Mesenchymal stem cell (in vitro differentiated cells and primary cell): ENCODE data around the gene KIAA0232.

Experiments
- DNase-seq: peaks from one replicate; pipeline ENCODE4 v3.0.0-alpha.2; 2013
- H2AFZ ChIP-seq: one replicate; pipeline ENCODE4 v1.6.1; 2013; ENCODE audit warnings: low read depth, mild to moderate bottlenecking, control low read depth, inconsistent platforms, low read length, moderate library complexity
- H2AK5ac ChIP-seq: 2 replicates; pipeline ENCODE4 v1.6.1; 2013; ENCODE audit warnings: low read length, moderate library complexity, mild to moderate bottlenecking, inconsistent platforms; ENCODE audit not compliant: severe bottlenecking
- H2BK120ac ChIP-seq: one replicate; pipeline ENCODE4 v1.6.1; 2013; ENCODE audit warnings: low read depth, mild to moderate bottlenecking, inconsistent platforms, low read length, moderate library complexity
- H2BK12ac ChIP-seq, 2 experiments: one replicate each; pipeline ENCODE4 v1.6.1; 2013; ENCODE audit warnings: inconsistent platforms in 2 of 2, low read length in 2 of 2, mild to moderate bottlenecking in 2 of 2, moderate library complexity in 2 of 2, control low read depth in 1 of 2
- H2BK15ac ChIP-seq: one replicate; pipeline ENCODE4 v1.6.1; 2013; ENCODE audit warnings: mild to moderate bottlenecking, low read depth, inconsistent platforms; ENCODE audit not compliant: poor library complexity, severe bottlenecking
- H2BK5ac ChIP-seq: 2 replicates; pipeline ENCODE4 v1.6.1; 2013; ENCODE audit warnings: low read depth, mild to moderate bottlenecking, low read length, control low read depth, inconsistent platforms; ENCODE audit not compliant: poor library complexity, severe bottlenecking
- H3K14ac ChIP-seq, 2 experiments: one replicate each; pipeline ENCODE4 v1.6.1; 2013; ENCODE audit warnings: inconsistent platforms in 2 of 2, low read length in 2 of 2, control low read depth in 1 of 2, mild to moderate bottlenecking in 1 of 2, moderate library complexity in 1 of 2
- H3K18ac ChIP-seq, 2 experiments: one replicate each; pipeline ENCODE4 v1.6.1; 2013; ENCODE audit warnings: inconsistent platforms in 2 of 2, low read length in 2 of 2, control low read depth in 1 of 2, low read depth in 1 of 2, mild to moderate bottlenecking in 1 of 2
- H3K23ac ChIP-seq, 2 experiments: one replicate each; pipeline ENCODE4 v1.6.1; 2013; ENCODE audit warnings: inconsistent platforms in 2 of 2, low read length in 2 of 2, mild to moderate bottlenecking in 2 of 2, moderate library complexity in 2 of 2, control low read depth in 1 of 2
- H3K27ac ChIP-seq: 2 replicates; pipeline ENCODE4 v1.5.1; 2013; ENCODE audit warnings: mild to moderate bottlenecking, moderate library complexity, low read length, control low read depth, inconsistent platforms; ENCODE audit not compliant: poor library complexity, severe bottlenecking
- H3K27me3 ChIP-seq, 2 experiments: 2 replicates each; pipeline versions ENCODE4 v1.6.1 to v1.7.0; 2013; ENCODE audit warnings: low read length in 2 of 2, mild to moderate bottlenecking in 2 of 2, moderate library complexity in 2 of 2, control low read depth in 1 of 2, inconsistent platforms in 1 of 2; ENCODE audit not compliant: control insufficient read depth in 1 of 2, insufficient read depth in 1 of 2
- H3K36me3 ChIP-seq, 2 experiments: 2 replicates each; pipeline versions ENCODE4 v1.6.1 to v1.7.0; 2013; ENCODE audit warnings: low read length in 2 of 2, control low read depth in 1 of 2, inconsistent platforms in 1 of 2, low read depth in 1 of 2, mild to moderate bottlenecking in 1 of 2; ENCODE audit not compliant: insufficient read depth in 2 of 2, control insufficient read depth in 1 of 2
- H3K4ac ChIP-seq, 2 experiments: one replicate each; pipeline ENCODE4 v1.6.1; 2013; ENCODE audit warnings: inconsistent platforms in 2 of 2, low read length in 2 of 2, mild to moderate bottlenecking in 2 of 2, moderate library complexity in 2 of 2, control low read depth in 1 of 2, low read depth in 1 of 2
- H3K4me1 ChIP-seq: 2 replicates; pipeline ENCODE4 v1.6.1; 2013; ENCODE audit warnings: low read depth, low read length, control low read depth; ENCODE audit not compliant: control insufficient read depth, insufficient read depth
- H3K4me2 ChIP-seq: 2 replicates; pipeline ENCODE4 v1.6.1; 2013; ENCODE audit warnings: low read length, mild to moderate bottlenecking, inconsistent platforms; ENCODE audit not compliant: poor library complexity, severe bottlenecking
- H3K4me3 ChIP-seq, 2 experiments: 2 replicates each; pipeline versions ENCODE4 v1.5.1 to v1.7.0; 2013; ENCODE audit warnings: low read length in 2 of 2, mild to moderate bottlenecking in 2 of 2, control low read depth in 1 of 2, low read depth in 1 of 2; ENCODE audit not compliant: insufficient read depth in 1 of 2
- H3K79me1 ChIP-seq: replicated peaks from 2 replicates; pipeline ENCODE4 v1.6.1; 2013; ENCODE audit warnings: mild to moderate bottlenecking, control low read depth, low read length, inconsistent platforms; ENCODE audit not compliant: poor library complexity, severe bottlenecking
- H3K9ac ChIP-seq: 2 replicates; pipeline ENCODE4 v1.7.0; 2013; ENCODE audit warnings: mild to moderate bottlenecking, low read length, moderate library complexity
- H3K9me3 ChIP-seq: 2 replicates; pipeline ENCODE4 v1.7.0; 2013; ENCODE audit warnings: mild to moderate bottlenecking, low read length; ENCODE audit not compliant: control insufficient read depth
- H4K8ac ChIP-seq: one replicate; pipeline ENCODE4 v1.6.1; 2013; ENCODE audit warnings: inconsistent platforms, mild to moderate bottlenecking, low read length, moderate library complexity
- H4K91ac ChIP-seq: one replicate; pipeline ENCODE4 v1.6.1; 2013; ENCODE audit warnings: mild to moderate bottlenecking, low read length, inconsistent platforms
- WGBS: methylation state at CpG from one replicate; pipeline ENCODE4 v1.1.7; 2013; ENCODE audit warnings: mixed read lengths; 5-methylcytosine and 5-hydroxymethylcytosine counted together

The KIAA0232 gene

DNA sequence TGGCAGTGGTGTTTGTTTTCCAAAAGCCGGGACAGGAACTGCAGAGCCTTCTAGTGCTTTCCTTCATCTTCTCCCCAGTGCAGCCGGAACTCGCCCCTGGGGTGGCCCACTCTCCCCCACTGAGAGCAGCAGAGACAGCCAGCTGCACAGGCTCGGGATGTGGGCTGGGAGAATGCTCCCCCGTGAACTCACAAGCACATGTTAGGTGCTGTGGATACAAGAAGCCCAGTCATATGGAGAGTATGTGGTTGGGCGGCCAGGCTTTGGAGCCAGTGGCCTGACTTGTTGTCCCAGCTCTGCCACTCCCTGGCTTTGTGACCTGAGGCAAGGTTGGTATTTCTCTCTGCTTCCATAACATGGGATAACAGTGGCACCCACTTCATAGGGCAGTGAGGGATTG, 9.4 kb upstream of the KIAA0232 start:
- Histone ChIP-seq H3K27ac (peak overlapping the region; percentile 11), H3K79me1 (no peaks in the 10 kb centered on the region), H3K9me3 (no peaks in the 10 kb centered on the region), H2BK12ac (peak overlapping the region in 1 of 2 experiments; percentile 32), H2BK15ac (no peak overlapping the region), H3K18ac (no peak overlapping the region), H3K9ac (no peak overlapping the region), H2BK5ac (peak overlapping the region; percentile 84), H3K14ac (no peak overlapping the region), H3K23ac (no peak overlapping the region), H3K27me3 (peaks cover 0 to 58% of the 10 kb centered on the region in 2 experiments), H2AK5ac (peak overlapping the region; percentile 10), H4K91ac (no peak overlapping the region), H3K4me2 (peak overlapping the region; percentile 30), H3K4me3 (no peak overlapping the region), H3K4me1 (peaks cover 23% of the 10 kb centered on the region), H3K4ac (no peak overlapping the region), H2BK120ac (no peak overlapping the region), H4K8ac (no peak overlapping the region), H2AFZ (no peak overlapping the region), H3K36me3 (no peaks in the 10 kb centered on the region)
- DNase-seq: no peak
- WGBS: 70% methylated on average over 6 of the region's 6 CpGs

DNA sequence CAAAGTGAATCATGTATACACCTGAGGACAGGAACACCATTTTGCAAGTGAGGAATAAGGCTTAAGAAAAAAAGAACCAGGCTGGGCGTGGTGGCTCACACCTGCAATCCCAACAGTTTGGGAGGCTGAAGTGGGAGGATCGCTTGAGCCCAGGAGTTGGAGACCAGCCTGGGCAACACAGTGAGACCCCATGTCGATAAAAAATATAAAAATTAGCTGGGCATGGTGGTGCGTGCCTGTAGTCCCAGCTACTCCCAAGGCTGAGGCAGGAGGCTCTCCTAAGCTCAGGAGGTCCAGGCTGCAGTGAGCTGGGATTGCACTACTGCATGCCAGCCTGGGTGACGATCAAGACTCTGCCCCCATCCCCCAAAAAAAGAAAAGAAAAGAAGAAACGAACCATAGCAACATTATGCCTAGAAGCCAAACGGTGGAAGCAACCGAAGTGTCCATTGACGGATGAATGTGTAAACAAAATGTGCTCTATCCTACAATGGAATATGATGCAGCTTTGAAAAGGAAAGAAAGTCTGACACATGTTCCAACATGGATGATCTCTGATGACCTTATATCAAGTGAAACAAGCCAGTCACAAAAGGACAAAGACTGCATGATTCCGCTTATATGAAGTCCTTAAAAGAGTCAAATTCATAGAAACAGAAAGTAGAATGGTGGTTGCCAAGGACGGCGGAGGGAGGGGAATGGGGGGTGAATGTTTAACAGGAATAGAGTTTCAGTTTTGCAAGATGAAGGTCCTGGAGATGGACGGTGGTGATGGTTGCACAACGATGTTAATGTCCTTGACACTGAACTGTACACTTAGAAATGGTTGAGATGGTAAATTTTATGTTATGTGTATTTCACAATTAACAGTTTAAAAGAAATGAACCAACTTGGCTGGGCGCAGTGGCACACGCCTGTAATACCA, 8.6 kb upstream of the KIAA0232 start:
- no peak for DNase-seq
- no peak overlapping the region for H3K14ac ChIP-seq
- no peak overlapping the region for H2AFZ ChIP-seq
- H3K4me1 ChIP-seq: peaks cover 17% of the 10 kb centered on the region
- H2BK15ac ChIP-seq: no peak overlapping the region
- H2BK5ac ChIP-seq: no peak overlapping the region
- no peak overlapping the region for H3K18ac ChIP-seq
- H4K8ac ChIP-seq: no peak overlapping the region
- peaks cover 0 to 58% of the 10 kb centered on the region in 2 experiments for H3K27me3 ChIP-seq
- 93% methylated on average over 16 of the region's 16 CpGs for WGBS
- H4K91ac ChIP-seq: no peak overlapping the region
- H2BK12ac ChIP-seq: no peak overlapping the region
- H3K27ac ChIP-seq: peak overlapping the region; percentile 11
- no peak overlapping the region for H3K9ac ChIP-seq
- H3K9me3 ChIP-seq: no peaks in the 10 kb centered on the region
- no peak overlapping the region for H3K23ac ChIP-seq
- peak overlapping the region; percentile 10 for H2AK5ac ChIP-seq
- H3K4me2 ChIP-seq: no peak overlapping the region
- H3K36me3 ChIP-seq: no peaks in the 10 kb centered on the region
- H2BK120ac ChIP-seq: no peak overlapping the region
- no peak overlapping the region for H3K4me3 ChIP-seq
- no peaks in the 10 kb centered on the region for H3K79me1 ChIP-seq
- H3K4ac ChIP-seq: no peak overlapping the region

DNA sequence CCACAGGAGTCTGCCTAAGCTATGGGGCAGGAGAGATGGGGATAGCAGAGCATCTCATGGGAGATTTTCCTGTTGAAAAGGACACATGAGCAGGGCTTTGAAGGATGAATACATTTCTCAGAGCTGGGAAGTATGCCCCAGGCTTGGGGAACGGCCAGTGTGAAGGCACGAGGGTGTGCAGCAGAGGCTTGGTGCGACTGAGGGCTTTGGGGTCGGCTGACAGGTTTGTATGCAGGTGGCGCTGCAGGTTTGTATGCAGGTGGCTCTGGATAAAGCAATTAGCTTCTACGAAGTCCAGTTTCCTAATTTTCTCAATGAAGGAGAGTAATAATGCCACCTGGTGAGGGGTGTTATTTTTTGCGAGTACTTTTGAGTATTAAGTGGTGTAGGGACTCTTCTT, 6.8 kb upstream of the KIAA0232 start:
- H3K9ac ChIP-seq: no peak overlapping the region
- H3K4ac ChIP-seq: no peak overlapping the region
- H3K36me3 ChIP-seq: no peaks in the 10 kb centered on the region
- WGBS: 84% methylated on average over 7 of the region's 7 CpGs
- H2AFZ ChIP-seq: no peak overlapping the region
- no peak for DNase-seq
- H3K4me1 ChIP-seq: peaks cover 22% of the 10 kb centered on the region
- no peak overlapping the region for H3K14ac ChIP-seq
- H3K79me1 ChIP-seq: no peaks in the 10 kb centered on the region
- H3K23ac ChIP-seq: no peak overlapping the region
- H3K4me3 ChIP-seq: no peak overlapping the region
- H2BK12ac ChIP-seq: no peak overlapping the region
- H3K27me3 ChIP-seq: peaks cover 0 to 56% of the 10 kb centered on the region in 2 experiments
- no peak overlapping the region for H3K18ac ChIP-seq
- no peak overlapping the region for H4K8ac ChIP-seq
- H3K9me3 ChIP-seq: no peaks in the 10 kb centered on the region
- H2BK5ac ChIP-seq: no peak overlapping the region
- H2BK120ac ChIP-seq: no peak overlapping the region
- no peak overlapping the region for H2BK15ac ChIP-seq
- no peak overlapping the region for H2AK5ac ChIP-seq
- no peak overlapping the region for H3K27ac ChIP-seq
- no peak overlapping the region for H3K4me2 ChIP-seq
- no peak overlapping the region for H4K91ac ChIP-seq

DNA sequence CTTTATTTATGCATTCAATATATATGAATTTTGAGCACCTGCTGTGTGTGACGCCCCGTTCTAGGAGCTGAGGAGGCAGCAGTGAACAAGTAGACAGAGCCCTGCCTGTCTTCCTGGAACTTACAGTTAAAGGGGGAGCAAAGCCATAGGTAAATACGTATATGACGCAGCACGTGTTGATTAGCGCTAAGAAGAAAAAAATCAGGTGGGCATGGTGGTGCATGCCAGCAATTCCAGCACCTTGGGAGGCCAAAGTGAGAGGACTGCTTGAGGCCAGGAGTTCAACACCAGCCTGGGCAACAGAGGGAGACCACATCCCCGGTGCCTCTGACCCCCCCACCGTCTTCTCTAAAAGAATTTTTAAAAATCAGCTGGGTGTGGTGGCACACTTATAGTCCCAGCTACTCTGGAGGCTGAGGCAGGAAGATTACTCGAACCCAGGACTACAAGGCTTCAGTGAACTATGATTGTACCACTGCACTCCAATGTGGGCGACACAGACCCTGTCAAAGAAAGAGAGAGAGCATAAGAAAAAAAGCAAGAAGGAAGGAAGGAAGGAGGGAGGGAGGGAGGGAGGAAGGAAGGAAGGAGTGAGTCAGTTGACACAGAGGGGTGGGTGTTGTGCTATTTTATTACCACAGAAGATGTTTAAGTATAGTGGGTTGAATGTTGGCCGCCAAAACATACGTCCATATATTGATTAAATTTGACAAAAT, 5.4 kb upstream of the KIAA0232 start:
- peaks cover 0 to 44% of the 10 kb centered on the region in 2 experiments for H3K27me3 ChIP-seq
- no peak for DNase-seq
- H2AK5ac ChIP-seq: no peak overlapping the region
- H3K4me2 ChIP-seq: no peak overlapping the region
- no peak overlapping the region for H2BK5ac ChIP-seq
- no peak overlapping the region for H2BK120ac ChIP-seq
- no peak overlapping the region for H2BK15ac ChIP-seq
- no peaks in the 10 kb centered on the region for H3K9me3 ChIP-seq
- no peaks in the 10 kb centered on the region for H3K36me3 ChIP-seq
- H3K4ac ChIP-seq: no peak overlapping the region
- H3K4me3 ChIP-seq: no peak overlapping the region
- no peak overlapping the region for H4K8ac ChIP-seq
- peaks cover 15% of the 10 kb centered on the region for H3K4me1 ChIP-seq
- H4K91ac ChIP-seq: no peak overlapping the region
- H3K14ac ChIP-seq: no peak overlapping the region
- H3K23ac ChIP-seq: no peak overlapping the region
- 89% methylated on average over 8 of the region's 12 CpGs for WGBS
- H3K18ac ChIP-seq: no peak overlapping the region
- H3K9ac ChIP-seq: no peak overlapping the region
- no peak overlapping the region for H2AFZ ChIP-seq
- no peak overlapping the region for H2BK12ac ChIP-seq
- no peak overlapping the region for H3K27ac ChIP-seq
- H3K79me1 ChIP-seq: no peaks in the 10 kb centered on the region
